GM20431 (cell line): ENCODE measurements around the gene AQP7.
"Not testable (repeated sequence)": the region's sequence is repeated elsewhere in the genome, so short reads cannot be mapped to it uniquely, and the experiment has no call there.

Experiments used
- in situ Hi-C: fragments of 300-500 bp; cut with MseI, MboI; formaldehyde crosslinking; loops from one replicate; pipeline ENCODE4 v1.15.0; 2020; ENCODE audit warnings: low sequenced_read_pairs; ENCODE audit not compliant: unreplicated experiment

AQP7 gene

DNA sequence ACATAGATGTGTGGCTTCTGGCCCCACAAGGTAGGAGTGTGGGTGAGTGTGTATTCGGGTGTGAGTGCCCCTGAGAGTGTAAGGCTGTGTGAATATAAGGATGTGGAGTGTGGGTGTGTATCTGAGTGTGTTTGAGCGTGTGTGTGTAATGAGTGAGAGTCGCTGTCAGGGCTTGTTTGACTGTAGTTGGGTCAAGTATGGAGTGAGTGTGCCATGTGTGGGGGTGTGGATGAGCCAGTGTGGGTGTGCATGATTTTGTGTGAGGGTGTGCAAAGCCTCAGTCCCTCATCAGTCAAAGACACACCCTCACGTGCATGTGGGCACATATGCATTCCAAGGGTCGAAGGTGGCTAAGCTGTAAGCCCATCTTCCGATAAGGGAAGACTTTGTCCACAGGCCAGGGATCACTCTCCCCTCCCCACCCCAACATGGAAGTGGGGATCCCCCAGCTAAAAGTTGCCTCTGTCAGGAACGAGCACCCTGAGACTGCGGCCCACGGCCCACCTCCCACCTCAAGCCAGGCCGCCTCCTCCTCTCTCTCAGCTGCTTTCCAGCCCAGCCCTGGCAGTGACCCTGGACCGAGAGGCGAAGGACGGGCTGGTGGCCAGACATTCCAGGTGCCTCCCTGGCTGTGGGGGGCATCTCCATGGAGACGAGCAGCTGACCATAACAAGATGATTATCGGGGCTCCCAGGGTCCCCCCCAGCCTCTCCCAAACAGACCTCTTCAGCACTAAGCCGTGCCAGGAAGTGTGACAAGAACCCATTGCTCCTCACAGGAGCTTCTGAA, 32.1 kb upstream of the AQP7 start:
- in situ Hi-C loops, result no loop called here

DNA sequence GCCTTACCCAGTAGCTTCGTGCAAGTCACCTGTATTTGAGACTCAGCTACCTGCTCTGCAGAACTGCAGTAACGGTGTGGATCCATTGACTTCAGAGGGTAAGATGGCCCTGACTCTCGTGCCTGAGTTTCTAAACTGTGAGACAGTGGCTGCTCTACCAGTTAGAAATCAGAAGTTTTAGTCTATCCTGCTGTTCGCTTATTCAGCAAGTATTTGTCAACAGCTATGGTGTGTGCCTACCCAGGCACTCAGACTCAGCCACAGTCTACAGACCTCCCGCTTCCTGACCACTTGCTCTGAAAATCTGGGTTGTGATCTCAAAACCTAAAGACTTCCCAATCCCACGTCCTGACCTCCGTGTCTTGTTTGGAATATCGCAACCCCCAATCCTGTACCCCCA, 31.5 kb upstream of the AQP7 start:
- in situ Hi-C loops, result no loop called here

GRCh38 chr9:33431420-33431819, 29.1 kb upstream of the AQP7 start:
- in situ Hi-C loops, result no loop called here

GRCh38 chr9:33430942-33431341, 28.6 kb upstream of the AQP7 start:
- in situ Hi-C loops, result no loop called here

DNA sequence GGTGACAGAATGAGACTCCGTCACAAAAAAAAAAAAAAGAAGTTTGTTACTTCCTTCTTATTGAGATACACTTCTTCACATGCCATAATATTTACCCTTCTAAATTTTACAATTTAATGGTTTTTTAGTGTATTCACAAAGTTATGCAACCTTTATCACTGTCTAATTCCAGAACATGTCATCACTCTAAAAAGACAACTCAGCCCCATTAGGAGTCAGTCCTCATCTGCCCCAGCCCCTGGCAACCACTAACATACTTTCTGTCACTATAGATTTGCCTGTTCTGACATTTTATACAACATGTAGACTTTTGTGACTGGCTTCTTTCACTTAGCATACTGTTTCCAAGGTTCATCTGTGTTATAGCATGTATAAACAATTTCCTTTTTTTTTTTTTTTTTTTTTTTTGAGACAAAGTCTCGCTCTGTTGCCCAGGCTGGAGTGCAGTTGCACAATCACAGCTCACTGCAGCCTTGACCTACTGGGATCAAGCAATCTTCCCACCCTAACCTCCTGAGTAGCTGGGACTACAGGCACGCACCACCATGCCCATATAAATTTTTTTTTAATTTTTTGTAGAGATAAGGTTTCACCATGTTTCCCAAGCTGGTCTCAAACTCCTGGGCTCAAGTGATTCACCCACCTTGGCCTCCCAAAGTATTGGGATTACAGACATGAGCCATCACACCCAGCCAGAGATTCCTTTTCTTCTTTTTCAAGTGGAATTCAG, 27.1 kb upstream of the AQP7 start:
- in situ Hi-C loops, result no loop called here

GRCh38 chr9:33426843-33427293, 24.5 kb upstream of the AQP7 start:
- in situ Hi-C loops, result no loop called here

- in situ Hi-C loops, result no loop called here
These were observed 22.8 kb upstream of the AQP7 start for GRCh38 chr9:33425128-33425533.

GRCh38 chr9:33424492-33424891, 22.1 kb upstream of the AQP7 start:
- in situ Hi-C loops, result not testable (repeated sequence)

DNA sequence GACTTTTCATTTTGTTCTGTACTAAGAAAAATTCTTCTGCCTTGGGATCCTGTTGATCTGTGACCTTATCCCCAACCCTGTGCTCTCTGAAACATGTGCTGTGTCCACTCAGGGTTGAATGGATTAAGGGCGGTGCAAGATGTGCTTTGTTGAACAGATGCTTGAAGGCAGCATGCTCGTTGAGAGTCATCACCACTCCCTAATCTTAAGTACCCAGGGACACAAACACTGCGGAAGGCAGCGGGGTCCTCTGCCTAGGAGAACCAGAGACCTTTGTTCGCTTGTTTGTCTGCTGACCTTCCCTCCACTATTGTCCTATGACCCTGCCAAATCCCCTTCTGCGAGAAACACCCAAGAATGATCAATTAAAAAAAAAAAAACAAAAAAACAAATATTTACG, 21.7 kb upstream of the AQP7 start:
- in situ Hi-C loops, result not testable (repeated sequence)

DNA sequence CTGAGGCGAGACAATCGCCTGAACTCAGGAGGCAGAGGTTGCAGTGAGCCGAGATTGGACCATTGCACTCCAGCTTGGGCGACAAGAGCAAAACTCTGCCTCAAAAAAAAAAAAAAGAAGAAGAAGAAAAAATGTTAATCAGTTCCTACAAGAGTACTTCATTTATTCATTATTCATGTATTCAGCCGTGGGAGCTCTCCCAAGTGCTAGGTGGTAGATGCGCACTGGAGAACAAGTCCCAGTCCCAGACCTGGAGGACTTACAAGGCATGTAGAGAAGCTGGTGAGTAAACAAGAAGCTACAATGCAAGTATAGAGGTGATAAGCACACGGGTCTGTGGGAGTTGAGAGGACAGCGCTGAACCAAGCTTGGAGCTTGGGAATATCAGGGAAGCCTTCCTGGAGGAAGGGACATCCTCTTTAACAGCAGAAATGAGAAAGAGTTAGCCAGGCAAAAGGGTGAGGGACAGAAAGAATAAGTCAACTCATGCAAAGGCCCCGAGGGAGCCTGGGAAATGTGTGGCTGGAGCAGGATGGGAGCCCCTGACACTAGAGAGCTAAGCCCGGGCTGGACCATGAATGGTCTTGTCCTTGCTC, 17.4 kb upstream of the AQP7 start:
- in situ Hi-C loops, result no loop called here

DNA sequence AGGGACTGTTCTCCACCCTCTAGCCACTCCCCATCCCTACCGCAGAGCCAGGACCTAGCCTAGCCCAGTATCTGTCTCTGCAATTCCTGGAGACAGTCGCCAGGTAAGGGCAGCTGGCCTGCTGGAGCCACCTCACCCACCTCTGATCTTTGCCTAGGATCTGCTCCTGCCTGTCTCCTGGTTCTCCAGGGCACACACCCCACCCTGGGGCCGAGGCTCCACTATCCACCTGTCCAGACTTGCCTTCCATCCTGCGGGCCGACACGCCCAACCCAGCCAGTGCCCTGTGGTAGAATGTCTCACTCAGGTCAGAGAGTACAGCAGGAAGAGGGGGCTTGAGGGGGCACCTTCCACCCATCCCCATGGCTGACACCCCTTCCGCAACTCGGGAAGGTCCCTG, 15.7 kb upstream of the AQP7 start:
- in situ Hi-C loops, result no loop called here

GRCh38 chr9:33416996-33417395, 14.6 kb upstream of the AQP7 start:
- in situ Hi-C loops, result no loop called here

- in situ Hi-C loops, result no loop called here
These were observed 13.2 kb upstream of the AQP7 start for GRCh38 chr9:33415501-33416038.

GRCh38 chr9:33414889-33415500, 12.6 kb upstream of the AQP7 start:
- in situ Hi-C loops, result no loop called here

DNA sequence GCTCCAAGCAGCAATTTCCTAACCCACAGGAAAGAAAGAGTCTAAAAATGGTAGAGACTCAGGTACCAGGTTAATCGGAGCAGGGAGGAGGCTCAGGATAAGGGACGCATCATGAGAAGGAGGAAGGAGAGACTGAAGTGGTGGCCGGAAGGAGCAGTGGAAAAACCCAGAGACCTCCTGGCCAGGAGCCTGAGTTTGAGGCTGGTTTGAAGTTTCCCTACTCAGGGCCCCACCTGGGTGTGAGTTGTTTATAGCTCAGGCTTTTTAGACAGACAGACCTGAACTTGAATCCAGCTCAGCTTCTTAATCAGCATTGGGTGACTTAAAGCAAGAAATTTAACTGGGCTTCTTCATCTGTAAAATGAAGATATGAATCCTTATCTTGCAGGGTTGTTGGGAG, 11.9 kb upstream of the AQP7 start:
- in situ Hi-C loops, result no loop called here

GRCh38 chr9:33408087-33408486, 5.7 kb upstream of the AQP7 start:
- in situ Hi-C loops, result no loop called here

DNA sequence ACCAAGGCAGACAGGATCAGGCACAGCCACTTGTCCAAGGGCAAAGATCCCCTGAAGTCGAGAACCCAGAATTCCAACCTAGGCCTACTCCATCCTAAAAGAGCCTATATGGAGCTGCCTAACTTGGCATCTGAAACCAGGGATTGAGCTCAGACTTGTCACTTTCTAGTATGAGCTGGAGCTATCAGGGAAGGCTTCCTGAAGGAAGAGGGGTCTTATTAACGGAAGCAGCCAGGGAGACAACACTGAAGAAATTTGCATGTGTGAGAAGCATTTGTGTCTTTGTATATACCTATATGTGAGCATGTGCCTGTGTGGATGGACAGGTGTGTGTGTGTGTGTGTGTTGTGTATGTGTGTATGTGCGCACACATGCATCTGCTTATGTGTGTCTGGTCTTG, 4.7 kb upstream of the AQP7 start:
- in situ Hi-C loops, result no loop called here

- in situ Hi-C loops, result no loop called here
These were observed 2.5 kb upstream of the AQP7 start for GRCh38 chr9:33404788-33405362.

DNA sequence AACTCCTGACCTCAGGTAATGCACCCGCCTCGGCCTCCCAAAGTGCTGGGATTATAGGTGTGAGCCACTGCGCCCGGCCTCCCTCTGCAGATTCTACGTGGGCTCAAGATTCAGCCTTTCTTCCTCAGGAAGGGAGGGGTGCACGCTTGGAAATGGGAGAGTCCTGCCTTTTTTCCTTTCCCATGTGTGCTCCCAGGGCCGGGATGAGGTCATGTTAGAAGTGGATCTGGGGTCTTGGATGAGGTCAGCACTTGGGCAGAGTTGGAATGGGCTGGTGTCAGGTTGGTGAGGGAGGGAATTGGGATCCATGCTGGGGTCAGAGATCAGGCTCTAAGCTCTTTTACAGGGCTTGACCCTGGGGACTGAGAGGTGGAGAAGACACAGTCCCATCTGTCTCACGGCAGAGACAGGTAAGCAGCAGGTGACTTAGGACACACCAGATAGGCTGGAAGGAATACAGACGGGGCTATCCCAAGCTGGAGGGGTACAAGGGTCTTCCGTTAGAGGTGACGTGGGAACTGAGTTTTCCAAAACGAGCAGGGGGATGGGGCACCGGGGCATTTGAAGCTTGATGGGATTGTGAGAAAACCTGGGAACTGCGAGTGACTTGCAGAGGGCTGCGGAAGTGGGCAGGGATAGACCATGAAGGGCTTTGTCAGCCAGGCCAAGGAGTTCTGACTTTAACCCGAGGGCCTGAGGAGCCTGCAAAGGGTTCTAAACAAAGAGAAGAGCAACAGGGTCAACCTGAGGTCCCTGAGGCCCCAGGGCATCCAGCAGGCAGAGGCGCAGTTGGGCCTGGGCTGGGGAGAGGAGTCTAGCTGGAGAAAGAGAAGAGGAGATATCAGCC, 1.8 kb upstream of the AQP7 start:
- in situ Hi-C loops, result no loop called here
